ENCODE data around the gene CXCL6. TPM values are rescaled to one million over a fixed set of nuclear protein-coding genes. Genes with fewer than 3 reads are reported as not detected.

CXCL6 gene
- polyA plus RNA-seq, 1 experiment, result 0.43 TPM

DNA sequence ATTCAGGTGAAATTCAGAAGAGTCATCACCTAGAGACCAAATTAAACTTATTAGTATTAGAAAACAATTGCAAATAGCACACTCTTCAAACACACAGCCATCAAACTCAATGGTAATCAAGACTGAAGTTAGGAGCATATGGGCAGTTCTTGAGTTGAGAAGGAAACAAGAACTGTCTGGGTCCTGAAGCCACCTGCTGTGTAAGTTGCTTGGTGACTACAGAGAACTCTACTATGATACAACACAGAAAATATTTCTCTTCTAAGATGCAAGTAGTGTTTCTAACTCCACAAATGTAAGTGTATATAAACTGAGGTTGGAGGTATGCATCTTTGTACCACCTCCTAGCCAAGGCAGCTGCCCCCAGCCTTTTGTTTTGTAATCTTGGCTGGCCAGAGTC lies 16.3 kb downstream of the CXCL6 start:
- ChIA-PET CTCF (interaction anchor here (0.8 to 1.7 kb wide), 2 partner anchors 192 to 281 kb away, joined by 3 to 7 read pairs; no protein-coding TSS in a partner anchor), POLR2A (no interaction called here)
- TF ChIP-seq, protein P1, sequence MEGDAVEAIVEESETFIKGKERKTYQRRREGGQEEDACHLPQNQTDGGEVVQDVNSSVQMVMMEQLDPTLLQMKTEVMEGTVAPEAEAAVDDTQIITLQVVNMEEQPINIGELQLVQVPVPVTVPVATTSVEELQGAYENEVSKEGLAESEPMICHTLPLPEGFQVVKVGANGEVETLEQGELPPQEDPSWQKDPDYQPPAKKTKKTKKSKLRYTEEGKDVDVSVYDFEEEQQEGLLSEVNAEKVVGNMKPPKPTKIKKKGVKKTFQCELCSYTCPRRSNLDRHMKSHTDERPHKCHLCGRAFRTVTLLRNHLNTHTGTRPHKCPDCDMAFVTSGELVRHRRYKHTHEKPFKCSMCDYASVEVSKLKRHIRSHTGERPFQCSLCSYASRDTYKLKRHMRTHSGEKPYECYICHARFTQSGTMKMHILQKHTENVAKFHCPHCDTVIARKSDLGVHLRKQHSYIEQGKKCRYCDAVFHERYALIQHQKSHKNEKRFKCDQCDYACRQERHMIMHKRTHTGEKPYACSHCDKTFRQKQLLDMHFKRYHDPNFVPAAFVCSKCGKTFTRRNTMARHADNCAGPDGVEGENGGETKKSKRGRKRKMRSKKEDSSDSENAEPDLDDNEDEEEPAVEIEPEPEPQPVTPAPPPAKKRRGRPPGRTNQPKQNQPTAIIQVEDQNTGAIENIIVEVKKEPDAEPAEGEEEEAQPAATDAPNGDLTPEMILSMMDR (IDR thresholded peaks at IDR 0.05; ENCODE audit: low read depth, low read length), result no peak
- peaks cover 4% of the 10 kb centered on the region; the same call in 1 of the 2 replicates for H3K9me3 ChIP-seq (ENCODE audit: control insufficient read depth, insufficient read depth, low read length)
- no peaks in the 10 kb centered on the region for H3K27me3 ChIP-seq (ENCODE audit: control insufficient read depth, insufficient read depth, low read length)
- no peak overlapping the region for H3K27ac ChIP-seq (ENCODE audit: low read depth, low read length)
- no peak overlapping the region; the same call in 1 of the 2 replicates for H3K4me3 ChIP-seq (ENCODE audit: low read depth, low read length)
- no peak for DNase-seq (ENCODE audit: low read depth, low spot score)

DNA sequence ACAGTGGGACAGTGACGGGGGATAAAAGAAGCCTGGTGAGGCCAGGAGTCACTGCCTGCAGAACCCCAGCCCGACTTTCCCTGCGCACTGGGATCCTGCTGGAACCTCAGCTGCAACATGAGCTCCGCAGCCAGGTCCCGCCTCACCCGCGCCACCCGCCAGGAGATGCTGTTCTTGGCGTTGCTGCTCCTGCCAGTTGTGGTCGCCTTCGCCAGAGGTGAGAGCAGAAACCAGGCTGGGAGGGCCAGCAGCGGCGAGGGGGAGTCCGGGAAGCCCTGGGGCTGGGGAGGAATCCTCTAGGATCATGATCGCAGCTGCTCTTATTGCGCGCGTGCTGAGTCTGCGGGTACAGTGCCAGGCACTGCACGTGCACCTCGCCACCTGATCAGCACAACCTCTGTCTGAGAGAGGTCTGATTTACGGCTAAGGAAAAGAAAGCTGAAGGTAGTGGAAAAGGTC lies 16.8 kb downstream of the CXCL6 start, which contains the start of gene PF4V1:
Gene PF4V1 (plus strand): TSS at position 51 of the 459 bp plus-strand sequence. CDS start 67 bp downstream, at position 118.
- DNase-seq (ENCODE audit: low read depth, low spot score), result no peak
- H3K27me3 ChIP-seq (ENCODE audit: control insufficient read depth, insufficient read depth, low read length), result no peaks in the 10 kb centered on the region
- POLR2A ChIA-PET, result no interaction called here
- H3K9me3 ChIP-seq (ENCODE audit: control insufficient read depth, insufficient read depth, low read length), result peaks cover 4% of the 10 kb centered on the region; the same call in 1 of the 2 replicates
- no peak within 1 kb of the TSS for H3K27ac ChIP-seq (ENCODE audit: low read depth, low read length)
- TF ChIP-seq, protein P1 (IDR thresholded peaks at IDR 0.05; ENCODE audit: low read depth, low read length), result peak; percentile 53
- CTCF ChIA-PET, result interaction anchor here (0.6 to 1.7 kb wide), 3 partner anchors 191 to 281 kb away, joined by 3 to 11 read pairs (median 7); partner anchors contain the start of gene CXCL2
- H3K4me3 ChIP-seq (ENCODE audit: low read depth, low read length), result peak within 1 kb of the TSS; percentile 40

DNA sequence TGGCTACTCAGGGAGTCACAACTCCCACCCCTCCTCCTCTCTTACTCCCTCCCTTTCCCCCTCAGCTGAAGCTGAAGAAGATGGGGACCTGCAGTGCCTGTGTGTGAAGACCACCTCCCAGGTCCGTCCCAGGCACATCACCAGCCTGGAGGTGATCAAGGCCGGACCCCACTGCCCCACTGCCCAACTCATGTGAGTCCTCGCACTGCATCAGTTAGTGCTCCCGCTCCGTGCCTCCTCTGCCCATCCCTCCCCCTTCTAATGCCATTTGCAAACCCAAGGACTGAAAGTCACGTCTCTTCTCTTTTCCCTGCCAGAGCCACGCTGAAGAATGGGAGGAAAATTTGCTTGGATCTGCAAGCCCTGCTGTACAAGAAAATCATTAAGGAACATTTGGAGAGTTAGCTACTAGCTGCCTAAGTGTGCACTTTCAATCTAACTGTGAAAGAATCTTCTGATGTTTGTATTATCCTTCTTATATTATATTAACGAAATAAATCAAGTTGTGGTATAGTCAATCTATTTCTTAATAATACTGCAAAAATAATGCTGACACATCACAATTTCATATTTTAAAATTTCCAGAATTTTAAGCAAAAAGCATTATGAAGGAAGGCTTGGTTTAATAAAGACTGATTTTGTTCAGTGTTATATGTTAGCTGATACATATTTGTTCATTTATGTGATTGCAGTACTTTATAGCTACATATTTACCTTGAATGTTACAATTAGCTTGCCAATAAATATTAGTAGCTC lies 17.4 kb downstream of the CXCL6 start:
- TF ChIP-seq, protein P1 (IDR thresholded peaks at IDR 0.05; ENCODE audit: low read depth, low read length), result no peak
- H3K9me3 ChIP-seq (ENCODE audit: control insufficient read depth, insufficient read depth, low read length), result peaks cover 4% of the 10 kb centered on the region; the same call in 1 of the 2 replicates
- no peak overlapping the region for H3K4me3 ChIP-seq (ENCODE audit: low read depth, low read length)
- ChIA-PET CTCF (interaction anchor here (0.6 to 1.7 kb wide), 3 partner anchors 26 to 280 kb away, joined by 3 to 11 read pairs (median 7); partner anchors contain the start of gene CXCL2), POLR2A (no interaction called here)
- no peak overlapping the region for H3K27ac ChIP-seq (ENCODE audit: low read depth, low read length)
- no peaks in the 10 kb centered on the region for H3K27me3 ChIP-seq (ENCODE audit: control insufficient read depth, insufficient read depth, low read length)
- DNase-seq (ENCODE audit: low read depth, low spot score), result no peak

DNA sequence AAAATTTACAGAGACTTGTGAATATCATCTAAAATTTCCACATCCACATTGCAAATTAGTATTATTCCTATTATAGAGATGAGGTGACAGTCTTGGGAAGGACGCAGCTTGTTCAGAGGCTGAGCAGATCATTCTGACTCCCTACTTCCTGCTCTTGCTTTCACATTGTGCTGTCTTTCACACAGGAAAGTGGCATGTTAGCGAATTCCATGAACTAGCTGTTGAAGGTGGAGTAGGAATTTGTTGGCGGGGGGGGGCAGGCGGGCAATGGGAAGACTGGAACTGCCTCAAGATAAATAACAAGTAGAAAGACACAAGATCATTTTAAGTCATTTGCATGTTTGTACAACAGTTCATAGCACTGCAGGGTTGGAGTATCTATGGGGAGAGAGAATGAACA lies 18.9 kb downstream of the CXCL6 start:
- Histone ChIP-seq H3K9me3 (ENCODE audit: control insufficient read depth, insufficient read depth, low read length) (peaks cover 4% of the 10 kb centered on the region; the same call in 1 of the 2 replicates), H3K4me3 (ENCODE audit: low read depth, low read length) (no peak overlapping the region), H3K27ac (ENCODE audit: low read depth, low read length) (no peak overlapping the region), H3K27me3 (ENCODE audit: control insufficient read depth, insufficient read depth, low read length) (no peaks in the 10 kb centered on the region)
- TF ChIP-seq, protein P1 (IDR thresholded peaks at IDR 0.05; ENCODE audit: low read depth, low read length), result no peak
- CTCF ChIA-PET, result interaction anchor here (0.6 to 1.7 kb wide), 3 partner anchors 125 to 667 kb away, joined by 3 to 9 read pairs (median 4); no protein-coding TSS in a partner anchor
- POLR2A ChIA-PET, result no interaction called here
- DNase-seq (ENCODE audit: low read depth, low spot score), result no peak

DNA sequence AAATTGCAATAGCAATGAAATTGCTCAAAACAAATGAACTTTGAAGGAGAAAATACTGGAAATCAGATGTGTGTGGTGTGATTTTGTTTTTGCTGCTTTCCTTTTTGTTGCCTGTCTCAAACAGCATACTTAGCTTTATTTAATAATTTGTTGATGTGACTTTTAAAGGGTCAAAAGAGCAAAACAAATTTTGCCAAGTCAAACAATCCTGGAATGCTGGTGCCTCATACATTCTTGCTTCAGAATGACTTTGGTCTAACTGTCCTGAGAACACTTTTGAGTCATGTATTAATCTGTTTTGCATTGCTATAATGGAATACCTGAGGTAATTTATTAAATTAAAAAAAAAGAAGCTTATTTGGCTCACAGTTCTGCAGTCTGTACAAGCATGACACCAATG lies 20.0 kb downstream of the CXCL6 start:
- no peak overlapping the region for H3K4me3 ChIP-seq (ENCODE audit: low read depth, low read length)
- H3K9me3 ChIP-seq (ENCODE audit: control insufficient read depth, insufficient read depth, low read length), result peaks cover 4% of the 10 kb centered on the region; the same call in 1 of the 2 replicates
- no peak overlapping the region for H3K27ac ChIP-seq (ENCODE audit: low read depth, low read length)
- CTCF ChIA-PET, result interaction anchor here (1.7 kb wide), 1 partner anchor 127 kb away, joined by 9 read pairs; no protein-coding TSS in a partner anchor
- TF ChIP-seq, protein P1 (IDR thresholded peaks at IDR 0.05; ENCODE audit: low read depth, low read length), result no peak
- POLR2A ChIA-PET, result interaction anchor here (0.6 to 0.7 kb wide), 2 partner anchors 17 to 38 kb away, joined by 4 read pairs; no protein-coding TSS in a partner anchor
- H3K27me3 ChIP-seq (ENCODE audit: control insufficient read depth, insufficient read depth, low read length), result no peaks in the 10 kb centered on the region
- no peak for DNase-seq (ENCODE audit: low read depth, low spot score)

All from AG04450 (cell line).